ENCODE data around the gene KCNA5.

The KCNA5 gene

DNA sequence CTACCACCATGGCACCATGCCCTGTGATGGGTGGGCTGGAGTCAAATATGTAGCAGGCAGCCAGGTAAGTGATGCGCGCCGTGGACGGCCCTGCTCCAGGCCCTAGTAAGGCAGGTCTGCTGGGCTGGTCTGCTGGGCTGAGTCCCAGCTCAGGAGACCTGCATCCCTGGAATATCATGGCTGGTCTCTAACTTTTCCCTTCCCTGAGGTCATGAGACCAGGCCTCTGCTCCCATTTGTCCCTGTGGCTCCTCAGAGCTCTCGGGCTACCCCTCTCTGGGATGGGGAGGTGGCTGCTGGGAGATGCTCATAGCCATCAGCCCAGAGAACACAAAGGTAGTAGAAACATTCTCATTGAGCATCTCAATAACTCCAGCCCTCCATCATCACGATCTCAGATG, 19.8 kb upstream of the KCNA5 start:
- H3K4me3 ChIP-seq (ENCODE audit: low read length) = no peak overlapping the region
- no peak for DNase-seq (ENCODE audit: low read depth, low spot score)

DNA sequence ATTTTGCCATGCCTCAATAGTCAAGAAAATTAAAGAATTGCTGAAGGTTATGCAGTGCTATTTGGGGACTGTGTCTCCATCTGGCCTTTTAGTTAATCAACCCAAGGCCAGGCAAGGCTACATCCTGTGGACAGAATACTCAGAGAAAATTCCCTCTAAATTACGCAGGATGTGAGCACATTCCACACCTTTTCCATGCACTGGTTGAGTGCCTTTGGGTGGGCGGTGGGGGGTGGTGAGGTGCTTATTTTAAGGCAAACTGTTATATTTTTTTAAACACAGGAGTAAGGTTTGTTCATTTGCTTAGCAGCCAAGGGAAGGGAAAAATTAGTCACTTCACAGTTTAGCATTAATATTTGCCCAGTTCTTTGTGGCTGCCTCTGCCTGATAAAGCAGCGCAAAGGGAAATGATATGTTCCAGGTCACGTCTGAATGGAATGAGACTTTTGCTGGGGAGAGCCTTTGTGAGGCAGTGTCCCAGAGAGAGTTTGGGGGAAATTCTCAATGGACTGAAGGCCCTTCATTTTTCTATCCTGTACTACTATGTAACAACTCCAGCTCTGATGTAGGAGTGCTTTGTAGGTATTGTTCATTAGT, 17.2 kb upstream of the KCNA5 start:
- no peak for DNase-seq (ENCODE audit: low read depth, low spot score)

DNA sequence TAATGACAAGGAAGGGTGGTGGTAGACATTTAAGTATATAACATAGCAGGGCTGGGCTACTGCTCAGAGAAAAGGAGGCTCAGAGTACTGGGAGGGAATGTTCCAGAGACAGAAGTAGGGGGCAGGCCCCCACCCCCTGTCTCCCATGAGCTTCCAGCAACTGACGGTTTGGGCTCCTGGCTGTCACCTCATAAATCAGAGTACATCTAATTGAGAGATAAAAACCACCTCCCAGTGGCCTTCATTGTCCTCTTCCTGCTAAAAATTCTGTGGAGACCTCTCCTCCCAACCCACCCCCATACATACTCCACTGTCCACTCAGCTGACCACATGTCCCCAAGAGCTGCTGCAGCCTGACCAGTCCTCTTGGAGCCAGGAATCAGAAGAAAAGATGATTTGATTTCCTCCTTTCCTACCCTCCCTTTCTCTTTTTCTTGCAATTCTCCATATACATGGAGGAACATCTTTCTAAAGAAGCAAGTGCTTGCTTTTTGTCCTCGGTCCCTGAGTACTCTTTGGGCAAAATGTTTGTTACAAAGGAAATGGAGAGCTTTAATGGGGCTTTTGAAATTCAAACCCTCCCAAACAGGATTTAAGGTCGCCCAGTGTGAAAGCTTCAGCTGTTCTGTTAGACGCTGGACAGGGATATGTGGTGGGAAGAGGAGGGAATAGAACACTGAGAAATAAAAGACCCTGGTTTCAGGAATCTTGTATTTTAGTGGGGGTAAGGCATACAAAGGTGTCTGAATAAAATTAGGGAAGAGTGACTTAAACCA, 16.4 kb upstream of the KCNA5 start:
- no peak for DNase-seq (ENCODE audit: low read depth, low spot score)
- no peak overlapping the region for H3K4me3 ChIP-seq (ENCODE audit: low read length)

More for the DNA sequence above, 17.2 kb upstream of the KCNA5 start:
- no peak overlapping the region for H3K4me3 ChIP-seq (ENCODE audit: low read length)

DNA sequence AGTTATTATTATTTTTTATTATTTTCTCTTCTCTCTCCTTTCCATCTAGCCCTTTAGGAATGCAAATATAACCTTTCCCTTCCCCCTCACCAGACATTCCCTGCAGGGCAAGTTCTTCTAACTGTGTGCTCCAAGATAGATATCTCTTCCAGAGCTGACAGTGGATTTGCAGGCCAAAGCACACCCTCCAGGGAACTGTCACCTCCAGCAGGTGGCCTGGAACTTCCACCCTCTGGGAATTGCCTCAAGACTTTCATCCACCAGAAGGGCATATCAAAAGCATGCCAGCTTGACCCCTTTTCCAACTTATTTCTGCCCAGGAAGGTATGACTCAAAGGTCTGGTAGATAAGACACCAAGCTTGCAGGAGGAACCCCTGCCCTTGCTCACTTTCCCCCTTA, 13.6 kb upstream of the KCNA5 start:
- DNase-seq (ENCODE audit: low read depth, low spot score) = no peak

DNA sequence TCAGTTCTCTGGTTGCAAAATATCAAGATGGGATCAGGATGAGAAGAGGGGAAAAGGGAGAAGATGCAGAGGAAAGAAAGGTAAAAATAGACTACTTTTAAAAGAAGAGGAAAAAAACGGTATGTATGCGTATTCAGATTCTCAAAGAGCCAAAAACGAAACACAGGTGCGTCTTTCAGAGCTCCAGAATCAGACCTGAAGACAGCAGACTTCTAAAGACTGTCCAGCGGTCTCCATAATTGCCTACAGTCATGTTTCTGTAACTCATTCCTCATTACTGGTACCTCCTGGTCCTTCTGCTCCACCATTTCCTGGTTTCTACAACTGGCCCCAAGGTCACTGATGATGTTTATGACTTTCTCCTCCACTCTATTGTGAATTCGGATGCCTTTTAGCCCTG, 12.4 kb upstream of the KCNA5 start:
- H3K4me3 ChIP-seq (ENCODE audit: low read length) = no peak overlapping the region
- DNase-seq (ENCODE audit: low read depth, low spot score) = no peak

More for the DNA sequence above, 13.6 kb upstream of the KCNA5 start:
- H3K4me3 ChIP-seq (ENCODE audit: low read length) = no peak overlapping the region

DNA sequence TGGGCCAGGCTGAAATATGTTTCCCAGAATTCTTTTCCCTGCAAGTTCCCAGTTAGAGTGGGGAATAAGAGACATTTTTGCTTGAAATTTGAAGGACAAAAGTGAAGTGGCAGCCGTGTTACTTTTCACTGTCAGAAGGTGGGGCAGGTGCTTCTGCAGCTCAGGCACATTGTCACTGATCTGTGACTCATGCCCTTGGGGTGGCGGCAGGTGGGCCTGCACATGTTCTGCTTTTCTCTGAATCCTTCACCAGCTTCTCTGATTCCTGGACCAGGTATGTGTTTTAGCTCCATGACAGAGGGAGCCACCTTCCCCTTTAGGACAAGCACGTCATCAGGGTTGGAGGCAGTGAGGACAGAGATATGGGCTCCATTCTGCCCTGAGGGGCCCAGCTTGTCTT, 11.7 kb upstream of the KCNA5 start:
- no peak for DNase-seq (ENCODE audit: low read depth, low spot score)
- no peak overlapping the region for H3K4me3 ChIP-seq (ENCODE audit: low read length)

DNA sequence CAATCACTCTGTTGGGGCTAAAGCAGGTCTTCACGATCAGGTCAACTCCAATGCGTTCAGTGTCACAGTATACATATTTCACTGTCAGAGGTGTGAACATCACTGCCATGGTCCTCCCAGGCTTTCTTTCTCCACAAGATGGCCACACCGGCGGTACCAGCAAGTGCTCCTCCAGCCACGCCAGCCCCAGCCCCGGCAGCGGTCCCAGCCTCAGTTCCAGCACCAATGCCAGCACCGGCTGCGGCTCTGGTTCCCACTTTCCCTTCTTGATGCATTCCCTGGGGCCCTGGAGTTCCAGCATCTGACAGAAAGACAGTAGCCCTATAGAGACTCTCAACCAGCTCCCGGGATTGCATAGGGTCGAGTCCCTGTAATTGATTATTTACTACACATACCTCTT, 10.9 kb upstream of the KCNA5 start:
- H3K4me3 ChIP-seq (ENCODE audit: low read length) = no peak overlapping the region
- no peak for DNase-seq (ENCODE audit: low read depth, low spot score)

DNA sequence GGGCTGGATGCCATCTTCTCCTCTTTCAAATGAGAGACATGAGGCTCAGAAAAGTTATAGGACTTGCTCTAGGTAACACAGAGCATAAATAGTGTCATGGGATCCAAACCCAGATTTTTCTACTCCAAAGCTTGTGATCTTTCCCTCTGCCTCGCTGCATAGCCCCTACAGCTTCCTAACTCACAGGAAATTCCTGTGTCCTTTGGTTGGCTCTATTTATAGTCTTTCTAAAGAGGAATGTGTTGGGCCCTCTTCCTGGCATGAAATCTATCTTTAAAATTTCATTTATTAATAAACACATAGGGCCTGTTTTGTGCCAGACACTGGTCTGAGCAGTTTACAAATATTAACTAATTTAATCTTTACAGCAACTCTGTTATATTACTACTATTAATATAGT, 9.8 kb upstream of the KCNA5 start:
- no peak overlapping the region for H3K4me3 ChIP-seq (ENCODE audit: low read length)

DNA sequence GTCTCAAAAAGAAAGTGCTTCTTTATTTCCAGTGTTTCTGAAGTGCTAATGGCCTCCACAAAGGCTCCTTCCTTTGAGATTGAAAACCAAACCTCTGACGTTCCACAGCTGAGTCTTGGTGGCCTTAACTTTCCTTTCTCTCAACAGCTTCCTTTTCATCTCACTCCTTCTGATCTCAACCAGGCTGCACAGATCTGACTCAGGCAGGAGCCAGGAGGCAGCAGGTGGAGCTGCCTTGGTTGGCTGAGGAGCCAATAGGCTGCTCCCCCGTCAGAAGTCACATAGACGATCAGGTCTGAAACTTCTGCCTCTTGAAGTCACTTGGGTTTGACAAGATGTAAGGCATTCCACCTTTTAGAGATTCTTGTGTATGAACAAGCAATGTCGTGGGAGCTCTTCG, 9.1 kb upstream of the KCNA5 start:
- peak; percentile 71 for DNase-seq (ENCODE audit: low read depth, low spot score)
- H3K4me3 ChIP-seq (ENCODE audit: low read length) = no peak overlapping the region

More for the DNA sequence above, 9.8 kb upstream of the KCNA5 start:
- no peak for DNase-seq (ENCODE audit: low read depth, low spot score)

DNA sequence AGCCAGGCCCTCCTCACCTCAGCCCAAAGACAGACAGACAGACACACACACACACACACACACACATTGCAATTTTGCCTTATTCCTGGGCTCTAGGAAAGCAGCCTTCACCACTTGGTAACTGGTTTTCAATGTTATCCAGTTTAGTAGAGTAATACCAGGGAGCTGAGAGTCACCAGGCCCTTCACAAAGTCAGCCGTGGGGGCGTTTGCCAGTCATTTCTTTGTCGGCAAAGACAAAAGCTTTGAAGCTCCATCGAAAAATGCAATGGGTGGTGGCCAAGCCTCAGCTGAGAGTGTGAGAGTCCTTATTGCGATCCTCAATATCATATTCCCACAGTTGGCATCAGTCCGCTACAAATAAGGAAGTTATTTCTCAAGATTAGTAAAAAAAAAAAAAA, 8.1 kb upstream of the KCNA5 start:
- no peak overlapping the region for H3K4me3 ChIP-seq (ENCODE audit: low read length)

DNA sequence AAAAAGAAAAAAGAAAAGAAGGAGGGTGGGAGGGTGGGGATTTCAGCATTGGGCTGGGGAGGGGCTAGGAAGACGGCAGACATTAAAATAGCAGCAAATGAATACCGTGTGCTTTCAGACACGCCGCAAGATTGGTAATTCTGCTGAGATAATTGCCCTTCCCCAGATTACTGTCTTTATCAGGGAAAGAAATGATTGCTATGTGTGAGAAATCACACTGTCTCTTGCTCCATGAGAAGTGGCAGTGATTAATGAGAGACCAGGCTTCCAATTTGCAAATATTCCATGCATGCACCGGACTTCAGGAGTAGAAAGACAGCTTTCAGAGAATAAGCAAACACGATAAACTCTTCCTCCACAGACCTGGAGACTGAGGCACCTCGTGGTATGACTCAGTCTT, 7.6 kb upstream of the KCNA5 start:
- no peak for DNase-seq (ENCODE audit: low read depth, low spot score)
- H3K4me3 ChIP-seq (ENCODE audit: low read length) = no peak overlapping the region

More for the DNA sequence above, 8.1 kb upstream of the KCNA5 start:
- no peak for DNase-seq (ENCODE audit: low read depth, low spot score)

DNA sequence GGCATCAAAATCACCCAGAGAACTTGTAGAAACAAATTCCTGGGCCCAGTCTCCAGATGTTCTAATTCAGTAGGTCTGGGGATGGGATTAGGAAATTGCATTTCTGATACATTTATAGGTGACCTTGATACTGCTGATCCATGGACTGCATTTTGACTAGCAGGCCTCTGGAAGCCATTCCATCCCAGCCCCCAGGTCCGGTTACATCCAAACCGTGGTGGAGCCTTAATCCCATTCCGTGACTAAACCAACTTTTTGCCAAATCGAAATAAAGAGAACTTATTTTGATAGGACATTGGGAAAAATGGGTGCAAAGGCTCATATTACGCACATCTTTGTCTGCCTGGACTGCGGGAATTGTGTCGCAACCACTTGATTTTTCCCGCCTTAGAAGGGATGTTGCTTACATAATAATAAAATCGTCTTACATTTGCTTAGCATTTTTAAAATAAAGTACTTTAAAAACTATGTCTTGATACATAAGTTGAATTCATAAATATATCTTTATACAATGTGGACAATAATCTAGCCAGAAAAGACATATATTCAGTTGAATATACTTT, 5.8 kb upstream of the KCNA5 start:
- DNase-seq (ENCODE audit: low read depth, low spot score) = no peak
- no peak overlapping the region for H3K4me3 ChIP-seq (ENCODE audit: low read length)

DNA sequence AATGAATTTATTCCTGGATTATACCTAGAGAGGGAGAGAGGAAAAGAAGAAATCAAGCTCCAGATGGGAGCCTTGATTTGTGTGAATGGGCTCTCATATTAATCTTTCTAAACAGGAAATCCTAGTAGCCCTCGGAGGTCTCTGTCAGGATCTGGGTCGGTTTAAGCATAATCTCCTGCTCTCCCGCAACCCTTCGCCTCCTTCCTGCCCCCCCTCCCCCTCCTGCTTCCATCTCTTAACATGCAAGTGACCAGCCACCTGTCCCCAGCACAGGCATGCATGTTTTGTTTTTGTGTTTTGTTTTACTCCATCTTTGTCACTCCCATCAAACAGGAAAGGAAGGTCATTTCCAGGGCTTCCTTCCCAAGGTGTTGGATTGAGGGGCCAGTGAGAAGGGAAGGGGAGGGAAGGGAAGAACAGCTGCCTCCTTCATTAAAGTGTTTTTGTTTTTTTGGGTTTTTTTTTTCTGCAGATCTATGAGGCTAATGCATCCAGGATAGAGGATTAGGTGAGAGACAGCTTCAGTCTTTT, 4.8 kb upstream of the KCNA5 start:
- H3K4me3 ChIP-seq (ENCODE audit: low read length) = no peak overlapping the region
- no peak for DNase-seq (ENCODE audit: low read depth, low spot score)

DNA sequence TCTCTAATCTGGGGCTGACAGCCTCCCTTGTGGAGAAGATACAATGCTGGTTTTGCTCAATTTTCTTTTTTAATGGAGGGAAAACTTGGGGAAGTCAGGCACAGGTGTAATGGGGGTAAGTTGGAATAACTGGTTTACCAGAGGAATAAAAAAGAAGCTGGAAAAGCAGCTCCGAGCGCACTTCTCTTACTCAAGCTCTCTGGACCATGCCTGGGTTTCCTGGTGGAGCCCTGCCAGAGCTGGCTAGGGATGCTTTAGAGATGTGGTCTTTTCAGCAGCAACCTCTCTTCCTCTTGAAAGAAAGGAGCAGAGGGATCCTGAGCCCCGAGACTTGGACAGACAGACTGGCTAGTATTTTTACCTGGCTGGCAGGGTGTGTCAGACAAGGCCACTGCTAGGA, 3.9 kb upstream of the KCNA5 start:
- no peak overlapping the region for H3K4me3 ChIP-seq (ENCODE audit: low read length)
- DNase-seq (ENCODE audit: low read depth, low spot score) = no peak

DNA sequence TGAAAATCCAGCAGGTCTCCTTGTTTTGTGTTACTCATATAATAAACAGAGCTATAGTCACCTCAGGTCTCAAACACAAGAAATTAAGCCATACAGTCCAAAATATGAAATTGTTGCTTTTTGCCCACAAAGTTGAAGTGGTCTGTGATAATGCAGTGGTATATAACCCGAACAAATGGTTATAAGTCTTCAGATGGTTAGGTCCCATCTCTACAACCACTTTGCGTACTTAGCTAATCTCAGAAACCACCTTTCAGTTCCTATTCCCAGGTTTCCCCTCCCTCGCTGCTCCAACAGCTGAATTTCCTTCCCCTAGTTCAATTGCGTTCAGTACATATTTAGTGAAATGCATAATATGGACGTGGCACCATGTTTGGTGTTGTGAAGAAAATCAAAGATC, 3.3 kb upstream of the KCNA5 start:
- DNase-seq (ENCODE audit: low read depth, low spot score) = no peak
- H3K4me3 ChIP-seq (ENCODE audit: low read length) = no peak overlapping the region

DNA sequence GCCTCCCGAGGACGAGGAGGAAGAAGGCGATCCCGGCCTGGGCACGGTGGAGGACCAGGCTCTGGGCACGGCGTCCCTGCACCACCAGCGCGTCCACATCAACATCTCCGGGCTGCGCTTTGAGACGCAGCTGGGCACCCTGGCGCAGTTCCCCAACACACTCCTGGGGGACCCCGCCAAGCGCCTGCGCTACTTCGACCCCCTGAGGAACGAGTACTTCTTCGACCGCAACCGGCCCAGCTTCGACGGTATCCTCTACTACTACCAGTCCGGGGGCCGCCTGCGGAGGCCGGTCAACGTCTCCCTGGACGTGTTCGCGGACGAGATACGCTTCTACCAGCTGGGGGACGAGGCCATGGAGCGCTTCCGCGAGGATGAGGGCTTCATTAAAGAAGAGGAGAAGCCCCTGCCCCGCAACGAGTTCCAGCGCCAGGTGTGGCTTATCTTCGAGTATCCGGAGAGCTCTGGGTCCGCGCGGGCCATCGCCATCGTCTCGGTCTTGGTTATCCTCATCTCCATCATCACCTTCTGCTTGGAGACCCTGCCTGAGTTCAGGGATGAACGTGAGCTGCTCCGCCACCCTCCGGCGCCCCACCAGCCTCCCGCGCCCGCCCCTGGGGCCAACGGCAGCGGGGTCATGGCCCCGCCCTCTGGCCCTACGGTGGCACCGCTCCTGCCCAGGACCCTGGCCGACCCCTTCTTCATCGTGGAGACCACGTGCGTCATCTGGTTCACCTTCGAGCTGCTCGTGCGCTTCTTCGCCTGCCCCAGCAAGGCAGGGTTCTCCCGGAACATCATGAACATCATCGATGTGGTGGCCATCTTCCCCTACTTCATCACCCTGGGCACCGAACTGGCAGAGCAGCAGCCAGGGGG, 979 bp downstream of the KCNA5 start:
- H3K4me3 ChIP-seq (ENCODE audit: low read length) = no peak overlapping the region
- DNase-seq (ENCODE audit: low read depth, low spot score) = no peak

DNA sequence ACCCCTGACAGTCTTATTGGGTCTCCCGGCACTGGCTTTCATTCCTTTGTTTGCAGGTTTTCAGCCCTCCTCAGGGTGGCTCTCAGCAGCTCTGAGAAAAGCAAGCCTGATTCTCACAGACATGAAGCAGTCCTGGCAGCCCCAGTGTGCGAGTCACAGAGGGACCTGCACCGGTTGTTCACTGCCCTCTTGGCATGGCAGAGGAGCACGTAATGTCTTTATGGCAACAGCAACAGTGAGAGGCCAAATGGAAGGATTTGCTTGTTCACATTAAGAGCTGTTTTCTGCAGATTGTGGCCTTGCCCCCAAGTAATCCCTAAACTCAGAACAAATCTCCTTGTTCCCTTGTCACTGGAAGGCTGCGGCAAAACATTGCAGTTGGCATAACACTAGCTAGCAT, 3.4 kb downstream of the KCNA5 start:
- DNase-seq (ENCODE audit: low read depth, low spot score) = no peak
- H3K4me3 ChIP-seq (ENCODE audit: low read length) = no peak overlapping the region

DNA sequence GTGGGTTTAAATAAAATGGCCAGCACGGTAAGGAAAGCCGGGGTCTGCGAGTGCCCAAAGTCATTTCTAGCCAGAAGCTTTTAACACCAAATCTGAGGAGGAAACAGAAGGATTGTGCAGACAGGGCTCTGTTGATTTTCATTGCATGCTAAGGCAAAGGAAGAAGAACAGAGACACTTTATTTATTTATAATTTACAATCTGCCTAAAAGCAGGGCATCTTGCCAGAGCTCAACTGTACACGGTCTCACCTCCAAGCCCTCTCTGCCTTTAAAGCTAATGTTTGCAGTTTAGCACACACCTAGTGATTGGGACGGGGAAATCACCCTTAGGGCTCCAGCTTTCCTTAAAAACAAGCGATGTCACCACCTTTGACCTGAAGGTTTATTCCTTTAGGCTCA, 4.0 kb downstream of the KCNA5 start:
- no peak overlapping the region for H3K4me3 ChIP-seq (ENCODE audit: low read length)
- DNase-seq (ENCODE audit: low read depth, low spot score) = no peak

DNA sequence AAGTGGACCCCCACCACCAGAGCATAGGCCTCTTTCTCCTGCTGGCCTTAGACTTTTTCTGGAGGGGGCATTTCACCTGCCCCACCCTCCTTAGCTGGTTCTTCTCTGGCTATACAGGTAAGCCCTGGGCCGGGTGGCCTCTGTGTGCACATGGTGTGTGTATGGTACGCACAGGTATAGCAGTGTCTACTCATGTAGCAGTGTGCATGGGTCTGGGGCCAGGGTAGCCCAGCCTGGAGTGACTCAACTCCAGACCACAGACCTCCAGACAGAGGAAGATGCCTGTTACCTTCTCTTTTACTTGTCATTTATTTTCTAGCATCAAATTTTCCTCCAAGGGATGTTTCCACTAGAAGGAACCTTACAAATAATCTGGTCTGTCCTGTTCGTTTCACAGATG, 6.9 kb downstream of the KCNA5 start:
- DNase-seq (ENCODE audit: low read depth, low spot score) = no peak
- no peak overlapping the region for H3K4me3 ChIP-seq (ENCODE audit: low read length)

DNA sequence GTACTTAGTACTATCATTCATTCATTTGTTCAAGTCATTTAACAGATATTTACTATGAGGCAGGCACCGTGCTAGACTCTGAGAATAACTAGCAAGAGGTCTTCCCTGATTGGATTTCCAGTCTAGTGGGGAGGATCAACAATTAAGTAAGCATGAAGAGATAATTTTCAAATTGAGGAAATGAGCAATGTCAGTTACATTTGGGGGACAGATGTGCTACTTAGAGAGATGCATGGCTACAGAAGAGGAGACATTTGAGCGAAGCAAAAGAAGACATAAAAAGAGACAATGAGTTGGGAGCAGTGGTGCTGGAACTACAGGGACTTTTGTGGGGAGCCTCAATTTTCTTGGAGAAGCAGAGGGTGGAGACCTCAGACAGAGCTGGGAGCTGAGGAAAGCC, 7.7 kb downstream of the KCNA5 start:
- DNase-seq (ENCODE audit: low read depth, low spot score) = no peak
- H3K4me3 ChIP-seq (ENCODE audit: low read length) = no peak overlapping the region
